CD14-positive monocyte (primary cell): ENCODE data around the gene TARBP1. TPM values are rescaled to one million over a fixed set of nuclear protein-coding genes. Genes with fewer than 3 reads are reported as not detected.

Experiments
- DNase-seq, 3 donors: peaks; one replicate each; pipeline ENCODE4 v3.0.0-alpha.2; 2011 to 2022
- H2AFZ ChIP-seq: 2 replicates; pipeline ENCODE4 v1.6.0; 2012; ENCODE audit warnings: mild to moderate bottlenecking, low read depth, low read length, inconsistent platforms; ENCODE audit not compliant: insufficient read depth, poor library complexity, severe bottlenecking
- H3K27ac ChIP-seq, 2 donors: 1 replicate in 1 of 2; 2 replicates in 1 of 2; pipeline ENCODE4 v1.5.1; 2012 to 2013; ENCODE audit warnings: low read length in 2 of 2, control low read depth in 1 of 2, inconsistent platforms in 1 of 2, low read depth in 1 of 2, mild to moderate bottlenecking in 1 of 2
- H3K27me3 ChIP-seq, 2 donors: one replicate each; pipeline versions ENCODE4 v1.6.0 to v1.6.1; 2011 to 2013; ENCODE audit warnings: low read length in 2 of 2; ENCODE audit not compliant: control insufficient read depth in 2 of 2, insufficient read depth in 2 of 2
- H3K36me3 ChIP-seq, 2 donors: replicated peaks in 1 of 2; 1 replicate in 1 of 2; 2 replicates in 1 of 2; pipeline versions ENCODE4 v1.5.1 to v1.6.1; 2012 to 2013; ENCODE audit warnings: low read length in 2 of 2, control low read depth in 1 of 2, inconsistent platforms in 1 of 2, mild to moderate bottlenecking in 1 of 2; ENCODE audit not compliant: insufficient read depth in 2 of 2, control insufficient read depth in 1 of 2
- H3K4me1 ChIP-seq, 2 donors: 1 replicate in 1 of 2; 2 replicates in 1 of 2; pipeline versions ENCODE4 v1.5.1 to v1.6.1; 2012 to 2013; ENCODE audit warnings: low read length in 2 of 2, control low read depth in 1 of 2, inconsistent platforms in 1 of 2, mild to moderate bottlenecking in 1 of 2, moderate library complexity in 1 of 2; ENCODE audit not compliant: insufficient read depth in 2 of 2, control insufficient read depth in 1 of 2
- H3K4me2 ChIP-seq: replicated peaks from 2 replicates; pipeline ENCODE3; 2012; ENCODE audit warnings: low read length, moderate library complexity, mild to moderate bottlenecking; ENCODE audit not compliant: poor library complexity, severe bottlenecking; ENCODE audit errors: extremely low read depth
- H3K4me3 ChIP-seq, 3 experiments: fragments of 200-600 bp in 1 of 3; sonication (generic) in 1 of 3; replicated peaks in 1 of 3; 1 replicate in 2 of 3; 2 replicates in 1 of 3; pipeline ENCODE4 v1.5.1; 2011 to 2013; ENCODE audit warnings: low read length in 3 of 3, mild to moderate bottlenecking in 3 of 3, control low read depth in 2 of 3, low read depth in 2 of 3, inconsistent platforms in 1 of 3, moderate library complexity in 1 of 3
- H3K79me2 ChIP-seq: 2 replicates; pipeline ENCODE4 v1.6.0; 2012; ENCODE audit warnings: mild to moderate bottlenecking, control low read depth, inconsistent platforms, low read length, moderate library complexity; ENCODE audit not compliant: insufficient read depth
- H3K9ac ChIP-seq: 2 replicates; pipeline ENCODE4 v1.6.0; 2017; ENCODE audit warnings: low read length, mild to moderate bottlenecking; ENCODE audit not compliant: insufficient read depth, poor library complexity, severe bottlenecking
- H3K9me3 ChIP-seq, 2 donors: replicated peaks in 1 of 2; 1 replicate in 1 of 2; 2 replicates in 1 of 2; pipeline versions ENCODE4 v1.5.1 to v1.6.1; 2012 to 2013; ENCODE audit warnings: low read length in 2 of 2, control low read depth in 1 of 2; ENCODE audit not compliant: control insufficient read depth in 1 of 2, insufficient read depth in 1 of 2
- H4K20me1 ChIP-seq: 2 replicates; pipeline ENCODE4 v1.6.0; 2012; ENCODE audit warnings: mild to moderate bottlenecking, low read length, control low read depth, moderate library complexity; ENCODE audit not compliant: insufficient read depth
- H3K27ac Mint-ChIP-seq, 7 donors: one replicate each; pipeline ENCODE4 v1.8.0; 2020; ENCODE audit warnings: mild to moderate bottlenecking in 7 of 7, mixed read lengths in 7 of 7, moderate library complexity in 6 of 7, inconsistent platforms in 2 of 7
- H3K27me3 Mint-ChIP-seq, 3 donors: one replicate each; pipeline ENCODE4 v1.8.0; 2021 to 2022; ENCODE audit warnings: low read depth in 3 of 3, mild to moderate bottlenecking in 3 of 3, mixed read lengths in 3 of 3, moderate library complexity in 3 of 3, inconsistent platforms in 1 of 3
- H3K36me3 Mint-ChIP-seq, 2 donors: one replicate each; pipeline ENCODE4 v1.8.0; 2020; ENCODE audit warnings: mixed read lengths in 2 of 2, inconsistent platforms in 1 of 2, mild to moderate bottlenecking in 1 of 2
- H3K4me1 Mint-ChIP-seq: one replicate; pipeline ENCODE4 v1.8.0; 2020; ENCODE audit warnings: mild to moderate bottlenecking, mixed read lengths
- H3K4me3 Mint-ChIP-seq, 2 donors: one replicate each; pipeline ENCODE4 v1.8.0; 2020; ENCODE audit warnings: mild to moderate bottlenecking in 2 of 2, mixed read lengths in 2 of 2, moderate library complexity in 1 of 2
- H3K9me3 Mint-ChIP-seq, 7 donors: one replicate each; pipeline ENCODE4 v1.8.0; 2020 to 2022; ENCODE audit warnings: mixed read lengths in 7 of 7, mild to moderate bottlenecking in 6 of 7, moderate library complexity in 6 of 7, inconsistent platforms in 2 of 7
- WGBS: methylation state at CpG from one replicate; pipeline ENCODE4 v1.1.5; 2013; ENCODE audit warnings: missing lambda C conversion rate; ENCODE audit not compliant: insufficient coverage; 5-methylcytosine and 5-hydroxymethylcytosine counted together
- intact Hi-C, 2 donors: fragments of 100-400 bp; cut with micrococcal nuclease; formaldehyde crosslinking; loops; one replicate each; pipeline versions ENCODE4 v1.15.0 to v1.15.1; 2023
- polyA minus RNA-seq: library from RNA; depleted of rRNA, polyadenylated mRNA; stranded (reverse); fragments of >200 nt; gene quantifications from 2 replicates; pipeline ENCODE4 v1.2.3, GENCODE V29; 2012
- polyA plus RNA-seq, 3 donors: library from polyadenylated mRNA; depleted of rRNA in 1 of 3; unstranded in 2 of 3; stranded (reverse) in 1 of 3; fragments of 300-500 nt in 2 of 3; fragments of >200 nt in 1 of 3; fragmentation: Illumina TruSeq in 2 of 3; gene quantifications; 1 replicate in 2 of 3; 2 replicates in 1 of 3; pipeline ENCODE4 v1.2.3, GENCODE V29; 2012 to 2021
- total RNA-seq, 12 experiments: library from RNA in 1 of 12; stranded (reverse) in 1 of 12; fragments of 120-200 nt in 1 of 12; gene quantifications; one replicate each; pipeline ENCODE4 v1.2.4 and lab custom pipeline; 2013 to 2026; ENCODE audit warnings: mixed read lengths in 6 of 12, inconsistent platforms in 1 of 12
- TF ChIP-seq, protein P1 (sequence below): fragments of 200-600 bp; IDR thresholded peaks from one replicate; pipeline ENCODE4 v1.8.0; 2022; ENCODE audit warnings: antibody characterized with exemption, mild to moderate bottlenecking

Gene TARBP1, protein sequence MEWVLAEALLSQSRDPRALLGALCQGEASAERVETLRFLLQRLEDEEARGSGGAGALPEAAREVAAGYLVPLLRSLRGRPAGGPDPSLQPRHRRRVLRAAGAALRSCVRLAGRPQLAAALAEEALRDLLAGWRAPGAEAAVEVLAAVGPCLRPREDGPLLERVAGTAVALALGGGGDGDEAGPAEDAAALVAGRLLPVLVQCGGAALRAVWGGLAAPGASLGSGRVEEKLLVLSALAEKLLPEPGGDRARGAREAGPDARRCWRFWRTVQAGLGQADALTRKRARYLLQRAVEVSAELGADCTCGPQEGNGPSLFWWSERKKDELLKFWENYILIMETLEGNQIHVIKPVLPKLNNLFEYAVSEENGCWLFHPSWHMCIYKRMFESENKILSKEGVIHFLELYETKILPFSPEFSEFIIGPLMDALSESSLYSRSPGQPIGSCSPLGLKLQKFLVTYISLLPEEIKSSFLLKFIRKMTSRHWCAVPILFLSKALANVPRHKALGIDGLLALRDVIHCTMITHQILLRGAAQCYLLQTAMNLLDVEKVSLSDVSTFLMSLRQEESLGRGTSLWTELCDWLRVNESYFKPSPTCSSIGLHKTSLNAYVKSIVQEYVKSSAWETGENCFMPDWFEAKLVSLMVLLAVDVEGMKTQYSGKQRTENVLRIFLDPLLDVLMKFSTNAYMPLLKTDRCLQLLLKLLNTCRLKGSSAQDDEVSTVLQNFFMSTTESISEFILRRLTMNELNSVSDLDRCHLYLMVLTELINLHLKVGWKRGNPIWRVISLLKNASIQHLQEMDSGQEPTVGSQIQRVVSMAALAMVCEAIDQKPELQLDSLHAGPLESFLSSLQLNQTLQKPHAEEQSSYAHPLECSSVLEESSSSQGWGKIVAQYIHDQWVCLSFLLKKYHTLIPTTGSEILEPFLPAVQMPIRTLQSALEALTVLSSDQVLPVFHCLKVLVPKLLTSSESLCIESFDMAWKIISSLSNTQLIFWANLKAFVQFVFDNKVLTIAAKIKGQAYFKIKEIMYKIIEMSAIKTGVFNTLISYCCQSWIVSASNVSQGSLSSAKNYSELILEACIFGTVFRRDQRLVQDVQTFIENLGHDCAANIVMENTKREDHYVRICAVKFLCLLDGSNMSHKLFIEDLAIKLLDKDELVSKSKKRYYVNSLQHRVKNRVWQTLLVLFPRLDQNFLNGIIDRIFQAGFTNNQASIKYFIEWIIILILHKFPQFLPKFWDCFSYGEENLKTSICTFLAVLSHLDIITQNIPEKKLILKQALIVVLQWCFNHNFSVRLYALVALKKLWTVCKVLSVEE (N-terminal part only)
- 9.7 TPM for total RNA-seq (2013)
- polyA plus RNA-seq (10 to 100 TPM in 1 of 3 donors, 1 to 10 TPM in 2; 1.4 to 30.9 (median 3.2) TPM), polyA minus RNA-seq (5.4 and 5.8 TPM in 2 replicates), total RNA-seq (lab: John Stamatoyannopoulos, UW) (5.0 to 41.8 (median 29.7) reads per million in 11 experiments)

DNA sequence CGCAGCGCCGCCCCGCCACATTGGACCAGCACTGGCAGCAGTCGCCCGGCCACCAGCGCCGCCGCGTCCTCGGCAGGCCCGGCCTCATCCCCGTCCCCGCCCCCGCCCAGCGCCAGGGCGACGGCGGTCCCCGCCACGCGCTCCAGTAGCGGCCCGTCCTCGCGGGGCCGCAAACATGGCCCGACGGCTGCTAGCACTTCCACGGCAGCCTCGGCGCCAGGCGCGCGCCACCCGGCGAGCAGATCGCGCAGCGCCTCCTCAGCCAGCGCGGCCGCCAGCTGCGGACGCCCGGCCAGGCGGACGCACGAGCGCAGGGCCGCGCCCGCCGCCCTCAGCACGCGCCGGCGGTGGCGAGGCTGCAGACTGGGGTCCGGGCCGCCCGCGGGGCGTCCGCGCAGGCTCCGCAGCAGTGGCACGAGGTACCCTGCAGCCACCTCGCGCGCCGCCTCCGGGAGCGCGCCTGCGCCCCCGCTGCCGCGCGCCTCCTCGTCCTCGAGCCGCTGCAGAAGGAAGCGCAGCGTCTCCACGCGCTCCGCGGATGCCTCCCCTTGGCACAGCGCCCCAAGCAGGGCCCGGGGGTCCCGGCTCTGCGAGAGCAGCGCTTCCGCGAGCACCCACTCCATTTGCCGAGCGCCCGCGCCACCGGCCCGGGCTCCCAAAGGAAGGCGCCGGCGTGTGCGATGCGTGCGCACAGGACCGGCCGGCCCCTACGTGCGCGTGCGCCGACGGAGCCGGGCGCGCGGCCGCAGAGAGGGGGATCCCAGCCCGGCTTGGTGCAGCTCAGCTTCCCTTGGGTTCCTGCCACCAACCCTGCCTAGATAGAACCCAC lies at the start of gene TARBP1:
TARBP1 (minus strand) TSS at position 699 of the 829 bp plus-strand sequence; CDS start at position 623, 76 bp downstream.
- Mint-ChIP-seq H3K27me3 (peaks cover 0 to 10% (median 8%) of the 10 kb centered on the region in 3 donors), H3K4me3 (peak within 1 kb of the TSS; percentile 85 to 91), H3K4me1 (peaks cover 34% of the 10 kb centered on the region), H3K36me3 (peaks cover 0 to 3% of the 10 kb centered on the region in 2 donors), H3K27ac (peak within 1 kb of the TSS in 5 of 7 donors; percentile 56 to 87 (median 76)), H3K9me3 (peaks cover 0 to 2% (median 0%) of the 10 kb centered on the region in 7 donors)
- Histone ChIP-seq H3K9me3 (no peaks in the 10 kb centered on the region), H3K9ac (peak within 1 kb of the TSS; percentile 58), H3K27ac (peak within 1 kb of the TSS; percentile 46 to 58), H3K79me2 (peaks cover 30% of the 10 kb centered on the region), H3K36me3 (no peaks in the 10 kb centered on the region), H3K4me3 (peak within 1 kb of the TSS; percentile 65 to 84 (median 80)), H3K4me2 (peak within 1 kb of the TSS; percentile 95), H4K20me1 (no peaks in the 10 kb centered on the region), H2AFZ (peak within 1 kb of the TSS; percentile 90), H3K27me3 (no peaks in the 10 kb centered on the region), H3K4me1 (peaks cover 30 to 36% of the 10 kb centered on the region in 2 donors)
- WGBS = under 1% methylated on average over 122 of the region's 122 CpGs
- TF ChIP-seq, protein P1, sequence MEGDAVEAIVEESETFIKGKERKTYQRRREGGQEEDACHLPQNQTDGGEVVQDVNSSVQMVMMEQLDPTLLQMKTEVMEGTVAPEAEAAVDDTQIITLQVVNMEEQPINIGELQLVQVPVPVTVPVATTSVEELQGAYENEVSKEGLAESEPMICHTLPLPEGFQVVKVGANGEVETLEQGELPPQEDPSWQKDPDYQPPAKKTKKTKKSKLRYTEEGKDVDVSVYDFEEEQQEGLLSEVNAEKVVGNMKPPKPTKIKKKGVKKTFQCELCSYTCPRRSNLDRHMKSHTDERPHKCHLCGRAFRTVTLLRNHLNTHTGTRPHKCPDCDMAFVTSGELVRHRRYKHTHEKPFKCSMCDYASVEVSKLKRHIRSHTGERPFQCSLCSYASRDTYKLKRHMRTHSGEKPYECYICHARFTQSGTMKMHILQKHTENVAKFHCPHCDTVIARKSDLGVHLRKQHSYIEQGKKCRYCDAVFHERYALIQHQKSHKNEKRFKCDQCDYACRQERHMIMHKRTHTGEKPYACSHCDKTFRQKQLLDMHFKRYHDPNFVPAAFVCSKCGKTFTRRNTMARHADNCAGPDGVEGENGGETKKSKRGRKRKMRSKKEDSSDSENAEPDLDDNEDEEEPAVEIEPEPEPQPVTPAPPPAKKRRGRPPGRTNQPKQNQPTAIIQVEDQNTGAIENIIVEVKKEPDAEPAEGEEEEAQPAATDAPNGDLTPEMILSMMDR = no peak
- DNase-seq = peak; percentile 66 to 75 (median 69)
- intact Hi-C loops = loop anchor here in 1 of 2 donors (10.0 kb wide), 1 partner anchor 154 kb away; no protein-coding TSS in a partner anchor
